Muscle of leg (tissue), 16 donors: Measurements from ENCODE around the gene VAMP5. TPM values are rescaled to one million over a fixed set of nuclear protein-coding genes. Genes with fewer than 3 reads are reported as not detected.

ENCODE experiments used
- DNase-seq: peaks from one replicate; pipeline ENCODE4 v3.0.0; 2013
- H3K27ac ChIP-seq: one replicate; pipeline ENCODE4 v1.5.1; 2013; ENCODE audit warnings: mild to moderate bottlenecking, low read length, control low read depth
- H3K27me3 ChIP-seq: one replicate; pipeline ENCODE4 v1.6.1; 2013; ENCODE audit warnings: low read length; ENCODE audit not compliant: control insufficient read depth, insufficient read depth
- H3K36me3 ChIP-seq: one replicate; pipeline ENCODE4 v1.6.1; 2013; ENCODE audit warnings: low read length; ENCODE audit not compliant: control insufficient read depth, insufficient read depth
- H3K4me1 ChIP-seq: one replicate; pipeline ENCODE4 v1.6.1; 2013; ENCODE audit warnings: low read length; ENCODE audit not compliant: control insufficient read depth, insufficient read depth
- H3K4me3 ChIP-seq: one replicate; pipeline ENCODE4 v1.5.1; 2013; ENCODE audit warnings: low read length, control low read depth
- H3K9me3 ChIP-seq: replicated peaks from 2 replicates; pipeline ENCODE4 v1.6.1; 2013; ENCODE audit warnings: low read depth, low read length; ENCODE audit not compliant: control insufficient read depth
- WGBS: methylation state at CpG from one replicate; pipeline ENCODE4 v1.1.5; 2013; ENCODE audit warnings: missing lambda C conversion rate; ENCODE audit not compliant: insufficient coverage; 5-methylcytosine and 5-hydroxymethylcytosine counted together
- long read RNA-seq, 11 donors: transcript quantifications; one replicate each; lab custom pipeline, GENCODE V29; 2026
- polyA plus RNA-seq, 8 donors: library from polyadenylated mRNA; unstranded; fragments of 120-200 nt; gene quantifications; one replicate each; pipeline versions ENCODE4 v1.2.1 to v1.2.3, GENCODE V29; 2013; ENCODE audit warnings: inconsistent platforms in 1 of 8, low replicate concordance in 1 of 8; ENCODE audit not compliant: insufficient read length in 8 of 8, insufficient read depth in 1 of 8
- total RNA-seq: library from RNA; stranded (reverse); fragments of 120-200 nt; gene quantifications from one replicate; pipeline ENCODE4 v1.2.4, GENCODE V29; 2013

VAMP5 gene
- total RNA-seq: 18.0 TPM
- 10 to 100 TPM; 33.7 to 56.2 (median 41.6) TPM for polyA plus RNA-seq
- long read RNA-seq, donor 1, transcript VAMP5-201 (3 exons, 689 nt): major isoform, 19 of 19 reads
- long read RNA-seq, donor 1, partial matches to known transcripts: 0 of 19 reads
- long read RNA-seq, donor 1, other reads (novel, unspliced or antisense): 0 of 19 reads
- long read RNA-seq, donor 2, partial matches to known transcripts: 0 of 3 reads
- long read RNA-seq, donor 2, other reads (novel, unspliced or antisense): 0 of 3 reads
- long read RNA-seq, donor 3, transcript VAMP5-201 (3 exons, 689 nt): major isoform, 43 of 93 reads
- long read RNA-seq, donor 3, partial matches to known transcripts: 42 of 93 reads
- long read RNA-seq, donor 3, other reads (novel, unspliced or antisense): 5 of 93 reads
- long read RNA-seq, donor 4, transcript VAMP5-201 (3 exons, 689 nt): major isoform, 26 of 49 reads
- long read RNA-seq, donor 4, partial matches to known transcripts: 23 of 49 reads
- long read RNA-seq, donor 4, other reads (novel, unspliced or antisense): 0 of 49 reads
- long read RNA-seq, donor 5, transcript VAMP5-201 (3 exons, 689 nt): major isoform, 45 of 60 reads
- long read RNA-seq, donor 5, partial matches to known transcripts: 9 of 60 reads
- long read RNA-seq, donor 5, other reads (novel, unspliced or antisense): 5 of 60 reads
- long read RNA-seq, donor 6, transcript VAMP5-201 (3 exons, 689 nt): major isoform, 59 of 119 reads
- long read RNA-seq, donor 6, partial matches to known transcripts: 41 of 119 reads
- long read RNA-seq, donor 6, other reads (novel, unspliced or antisense): 18 of 119 reads
- long read RNA-seq, donor 7, transcript VAMP5-201 (3 exons, 689 nt): major isoform, 43 of 79 reads
- long read RNA-seq, donor 7, partial matches to known transcripts: 27 of 79 reads
- long read RNA-seq, donor 7, other reads (novel, unspliced or antisense): 7 of 79 reads
- long read RNA-seq, donor 8, transcript VAMP5-201 (3 exons, 689 nt): major isoform, 39 of 39 reads
- long read RNA-seq, donor 8, partial matches to known transcripts: 0 of 39 reads
- long read RNA-seq, donor 8, other reads (novel, unspliced or antisense): 0 of 39 reads
- long read RNA-seq, donor 9, transcript VAMP5-201 (3 exons, 689 nt): major isoform, 29 of 34 reads
- long read RNA-seq, donor 9, partial matches to known transcripts: 5 of 34 reads
- long read RNA-seq, donor 9, other reads (novel, unspliced or antisense): 0 of 34 reads
- long read RNA-seq, donor 10, transcript VAMP5-201 (3 exons, 689 nt): major isoform, 46 of 75 reads
- long read RNA-seq, donor 10, partial matches to known transcripts: 21 of 75 reads
- long read RNA-seq, donor 10, other reads (novel, unspliced or antisense): 7 of 75 reads
- long read RNA-seq, donor 11, transcript VAMP5-201 (3 exons, 689 nt): major isoform, 28 of 56 reads
- long read RNA-seq, donor 11, partial matches to known transcripts: 19 of 56 reads
- long read RNA-seq, donor 11, other reads (novel, unspliced or antisense): 7 of 56 reads

GRCh38 chr2:85584354-85584856, at the start of gene VAMP5:
Gene VAMP5 (plus strand): TSS chr2:85584431. CDS start chr2:85584491, 60 bp downstream.
- WGBS: 4% methylated on average over 47 of the region's 52 CpGs
- no peaks in the 10 kb centered on the region for H3K36me3 ChIP-seq
- no peaks in the 10 kb centered on the region for H3K27me3 ChIP-seq
- H3K9me3 ChIP-seq: no peaks in the 10 kb centered on the region
- H3K27ac ChIP-seq: peak within 1 kb of the TSS; percentile 90
- peaks cover 45% of the 10 kb centered on the region for H3K4me1 ChIP-seq
- H3K4me3 ChIP-seq: peak within 1 kb of the TSS; percentile 51
- peak; percentile 59 for DNase-seq

GRCh38 chr2:85534881-85535280, 49.4 kb upstream of the VAMP5 start:
- Histone ChIP-seq H3K4me3 (no peak overlapping the region), H3K9me3 (peaks cover 2% of the 10 kb centered on the region), H3K27me3 (no peaks in the 10 kb centered on the region), H3K36me3 (peaks cover 1% of the 10 kb centered on the region), H3K4me1 (peaks cover 11% of the 10 kb centered on the region), H3K27ac (no peak overlapping the region)
- no peak for DNase-seq
- 80% methylated on average over 2 of the region's 3 CpGs for WGBS

- no peak overlapping the region for H3K27ac ChIP-seq
- no peak overlapping the region for H3K4me3 ChIP-seq
- no CpG with 5 or more reads among the region's 3 CpGs for WGBS
- H3K4me1 ChIP-seq: peaks cover 15% of the 10 kb centered on the region
- no peak for DNase-seq
- no peaks in the 10 kb centered on the region for H3K9me3 ChIP-seq
- H3K27me3 ChIP-seq: no peaks in the 10 kb centered on the region
- H3K36me3 ChIP-seq: peaks cover 12% of the 10 kb centered on the region
Measured at GRCh38 chr2:85536479-85536878, 47.8 kb upstream of the VAMP5 start.

GRCh38 chr2:85537600-85538506, 46.4 kb upstream of the VAMP5 start:
- DNase-seq: peak; percentile 69
- H3K27me3 ChIP-seq: no peaks in the 10 kb centered on the region
- peaks cover 25% of the 10 kb centered on the region for H3K36me3 ChIP-seq
- peak overlapping the region; percentile 94 for H3K4me3 ChIP-seq
- H3K27ac ChIP-seq: peak overlapping the region; percentile 98
- peaks cover 19% of the 10 kb centered on the region for H3K4me1 ChIP-seq
- under 1% methylated on average over 28 of the region's 35 CpGs for WGBS
- no peaks in the 10 kb centered on the region for H3K9me3 ChIP-seq

- Histone ChIP-seq H3K27ac (peak within 1 kb of the TSS; percentile 98), H3K27me3 (no peaks in the 10 kb centered on the region), H3K36me3 (peaks cover 34% of the 10 kb centered on the region), H3K4me1 (peaks cover 19% of the 10 kb centered on the region), H3K9me3 (no peaks in the 10 kb centered on the region), H3K4me3 (peak within 1 kb of the TSS; percentile 94)
- peak; percentile 98 for DNase-seq
- under 1% methylated on average over 91 of the region's 92 CpGs for WGBS
Measured at GRCh38 chr2:85538507-85539360, 45.5 kb upstream of the VAMP5 start, which contains the start of gene MAT2A. Gene MAT2A (plus strand): TSS chr2:85539168. CDS start chr2:85539288, 120 bp downstream.

- DNase-seq: peak; percentile 91
Measured at GRCh38 chr2:85539361-85540132, 44.7 kb upstream of the VAMP5 start.

GRCh38 chr2:85540133-85540648, 44.0 kb upstream of the VAMP5 start:
- WGBS: 0% methylated on average over 5 of the region's 11 CpGs
- peak overlapping the region; percentile 96 for H3K27ac ChIP-seq
- H3K9me3 ChIP-seq: no peaks in the 10 kb centered on the region
- H3K4me3 ChIP-seq: peak overlapping the region; percentile 94
- no peaks in the 10 kb centered on the region for H3K27me3 ChIP-seq
- peaks cover 47% of the 10 kb centered on the region for H3K36me3 ChIP-seq
- DNase-seq: no peak
- peaks cover 19% of the 10 kb centered on the region for H3K4me1 ChIP-seq

More at GRCh38 chr2:85539361-85540132, 44.7 kb upstream of the VAMP5 start:
- Histone ChIP-seq H3K36me3 (peaks cover 42% of the 10 kb centered on the region), H3K4me3 (peak overlapping the region; percentile 94), H3K4me1 (peaks cover 19% of the 10 kb centered on the region), H3K27me3 (no peaks in the 10 kb centered on the region), H3K9me3 (no peaks in the 10 kb centered on the region), H3K27ac (peak overlapping the region; percentile 96)
- WGBS: under 1% methylated on average over 41 of the region's 67 CpGs
